Glutamatergic neuron (in vitro differentiated cells): ENCODE results near the gene TMEM229B. TPM values are rescaled to one million over a fixed set of nuclear protein-coding genes. Genes with fewer than 3 reads are reported as not detected.
"Not testable (repeated sequence)": the region's sequence is repeated elsewhere in the genome, so short reads cannot be mapped to it uniquely, and the experiment has no call there.

ENCODE experiments used
- DNase-seq: peaks from one replicate; pipeline ENCODE4 v3.0.0; 2022
- H3K27ac Mint-ChIP-seq: one replicate; pipeline ENCODE4 v1.8.0; 2020; ENCODE audit warnings: mild to moderate bottlenecking, mixed read lengths, inconsistent platforms; ENCODE audit not compliant: unreplicated experiment
- H3K27me3 Mint-ChIP-seq: one replicate; pipeline ENCODE4 v1.8.0; 2020; ENCODE audit warnings: mild to moderate bottlenecking, moderate library complexity, mixed read lengths, inconsistent platforms; ENCODE audit not compliant: unreplicated experiment
- H3K36me3 Mint-ChIP-seq: one replicate; pipeline ENCODE4 v1.8.0; 2020; ENCODE audit warnings: mild to moderate bottlenecking, mixed read lengths, inconsistent platforms; ENCODE audit not compliant: unreplicated experiment
- H3K4me1 Mint-ChIP-seq: one replicate; pipeline ENCODE4 v1.8.0; 2020; ENCODE audit warnings: mild to moderate bottlenecking, low read depth, mixed read lengths, inconsistent platforms; ENCODE audit not compliant: unreplicated experiment
- H3K4me3 Mint-ChIP-seq: one replicate; pipeline ENCODE4 v1.8.0; 2020; ENCODE audit warnings: mild to moderate bottlenecking, mixed read lengths, inconsistent platforms; ENCODE audit not compliant: unreplicated experiment
- H3K9me3 Mint-ChIP-seq: one replicate; pipeline ENCODE4 v1.8.0; 2020; ENCODE audit warnings: mild to moderate bottlenecking, moderate library complexity, mixed read lengths, inconsistent platforms; ENCODE audit not compliant: unreplicated experiment
- CTCF ChIP-seq: fragments of 200-600 bp; sonication (generic); IDR thresholded peaks from one replicate; pipeline ENCODE4 v1.5.0; 2021; ENCODE audit not compliant: partially characterized antibody, unreplicated experiment
- total RNA-seq: library from RNA; stranded (reverse); fragmentation: NEBNext Ultra II Directional; extraction: Animal tissue kit (Norgen Biotek cat#: 25700); gene quantifications from one replicate; pipeline ENCODE4 v1.2.1, GENCODE V29; 2021; ENCODE audit not compliant: unreplicated experiment

The TMEM229B gene
- total RNA-seq, 1 donor from 2014 or later = 7.5 TPM

DNA sequence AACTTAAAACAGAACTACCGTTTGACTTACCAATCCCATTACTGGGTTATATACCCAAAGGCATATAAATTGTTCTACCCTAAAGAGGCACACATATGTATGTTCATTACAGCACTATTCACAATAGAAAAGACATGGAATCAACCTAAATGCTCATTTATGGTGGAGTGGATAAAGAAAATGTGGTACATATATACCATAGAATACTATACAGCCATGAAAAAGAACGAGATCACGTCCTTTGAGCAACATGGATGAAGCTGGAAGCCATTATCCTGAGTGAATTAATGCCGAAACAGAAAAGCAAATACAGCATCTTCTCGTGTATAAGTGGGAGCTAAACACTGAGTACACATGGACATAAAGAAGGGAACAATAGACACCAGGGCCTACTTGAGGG is 31.8 kb downstream of the TMEM229B start:
- Mint-ChIP-seq H3K36me3 (no peaks in the 10 kb centered on the region), H3K4me1 (peaks cover 4% of the 10 kb centered on the region), H3K4me3 (no peak overlapping the region), H3K9me3 (peaks cover under 1% of the 10 kb centered on the region), H3K27ac (no peak overlapping the region), H3K27me3 (peaks cover 4% of the 10 kb centered on the region)
- DNase-seq = no peak
- TF ChIP-seq CTCF = no peak

- no peak overlapping the region for H3K27ac Mint-ChIP-seq
- no peak for DNase-seq
- peaks cover 6% of the 10 kb centered on the region for H3K9me3 Mint-ChIP-seq
- no peak overlapping the region for H3K4me3 Mint-ChIP-seq
- peaks cover 4% of the 10 kb centered on the region for H3K27me3 Mint-ChIP-seq
- H3K4me1 Mint-ChIP-seq = no peaks in the 10 kb centered on the region
- peaks cover 8% of the 10 kb centered on the region for H3K36me3 Mint-ChIP-seq
- no peak for TF ChIP-seq CTCF
Measured at GRCh38 chr14:67453575-67454300, 34.8 kb downstream of the TMEM229B start.

- not testable (repeated sequence) for H3K27me3 Mint-ChIP-seq, H3K9me3 Mint-ChIP-seq, H3K4me3 Mint-ChIP-seq, DNase-seq, H3K36me3 Mint-ChIP-seq, H3K27ac Mint-ChIP-seq, H3K4me1 Mint-ChIP-seq
Measured at GRCh38 chr14:67451667-67452066, 36.9 kb downstream of the TMEM229B start.

GRCh38 chr14:67449096-67449495 is 39.4 kb downstream of the TMEM229B start:
- no peak overlapping the region for H3K27ac Mint-ChIP-seq
- H3K4me1 Mint-ChIP-seq = peaks cover 1% of the 10 kb centered on the region
- TF ChIP-seq CTCF = no peak
- no peak overlapping the region for H3K4me3 Mint-ChIP-seq
- H3K36me3 Mint-ChIP-seq = peaks cover 8% of the 10 kb centered on the region
- DNase-seq = no peak
- peaks cover 10% of the 10 kb centered on the region for H3K9me3 Mint-ChIP-seq
- peaks cover 5% of the 10 kb centered on the region for H3K27me3 Mint-ChIP-seq

GRCh38 chr14:67447033-67447381 is 41.5 kb downstream of the TMEM229B start:
- TF ChIP-seq CTCF = no peak
- Mint-ChIP-seq H3K27ac (no peak overlapping the region), H3K36me3 (peaks cover 8% of the 10 kb centered on the region), H3K27me3 (peaks cover 5% of the 10 kb centered on the region), H3K4me1 (peaks cover 1% of the 10 kb centered on the region), H3K9me3 (peaks cover 10% of the 10 kb centered on the region), H3K4me3 (no peak overlapping the region)
- no peak for DNase-seq
